HT1080 (cell line): ENCODE data around the gene KDM5C. TPM values are rescaled to one million over a fixed set of nuclear protein-coding genes. Genes with fewer than 3 reads are reported as not detected.

ENCODE experiments used
- DNase-seq: peaks from one replicate; pipeline ENCODE4 v3.0.0-alpha.2; 2015; ENCODE audit warnings: low read depth
- total RNA-seq: library from RNA; depleted of rRNA; stranded (reverse); fragments of >200 nt; shearing (Covaris generic); gene quantifications from 2 replicates; pipeline ENCODE4 v1.2.3, GENCODE V29; 2014

KDM5C gene
- total RNA-seq, 1 experiment from 2014 or later = 57.2 TPM

GRCh38 chrX:53251307-53251706, 26.3 kb upstream of the KDM5C start:
- DNase-seq = no peak

- no peak for DNase-seq
Observed at GRCh38 chrX:53250556-53250955, 25.5 kb upstream of the KDM5C start.

- DNase-seq = no peak
Observed at GRCh38 chrX:53249408-53250042, 24.5 kb upstream of the KDM5C start.

GRCh38 chrX:53247928-53248327, 22.9 kb upstream of the KDM5C start:
- DNase-seq = no peak

- no peak for DNase-seq
Observed at GRCh38 chrX:53246231-53246630, 21.2 kb upstream of the KDM5C start.

DNA sequence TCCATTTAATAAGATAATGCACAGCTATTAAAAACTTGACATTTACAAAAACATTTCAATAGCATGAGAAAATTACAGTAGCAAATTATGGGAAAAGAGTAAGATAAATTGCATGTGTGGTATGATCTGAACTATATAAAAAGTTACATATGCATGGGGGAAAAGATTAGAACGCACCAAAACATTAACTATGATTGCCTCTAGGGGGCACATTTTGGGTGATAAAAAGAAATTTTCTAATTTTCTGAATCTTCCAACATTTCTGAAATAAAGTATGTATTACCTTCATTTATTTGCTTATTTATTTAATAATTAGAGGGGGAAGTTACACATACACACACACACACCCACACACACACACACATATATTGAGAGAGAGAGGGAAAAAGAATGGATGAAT, 19.6 kb upstream of the KDM5C start:
- DNase-seq = no peak

- DNase-seq = no peak
Observed at GRCh38 chrX:53242310-53242709, 17.3 kb upstream of the KDM5C start.

- DNase-seq = no peak
Observed at GRCh38 chrX:53241558-53241957, 16.6 kb upstream of the KDM5C start.

DNA sequence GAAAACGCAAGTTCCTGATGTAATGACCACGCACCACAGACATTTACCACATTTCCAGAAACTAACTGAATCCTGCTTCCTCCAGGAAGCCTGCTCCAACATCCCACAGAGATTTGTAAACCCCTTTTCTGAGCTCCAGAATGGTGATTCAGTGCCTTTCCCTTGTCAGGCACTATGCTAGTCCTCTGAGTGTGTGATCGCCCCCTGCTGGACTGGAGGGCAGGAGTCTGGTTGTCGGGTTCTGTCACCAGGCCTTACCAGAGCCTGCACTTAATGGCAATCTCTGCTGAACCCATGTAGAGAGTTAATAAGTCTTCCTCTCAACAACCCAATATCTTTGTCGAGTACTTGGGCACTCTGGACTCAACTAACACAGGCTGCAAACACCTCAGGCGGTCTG, 14.5 kb upstream of the KDM5C start:
- DNase-seq = peak; percentile 20

- DNase-seq = no peak
Observed at GRCh38 chrX:53237056-53237455, 12.0 kb upstream of the KDM5C start.

GRCh38 chrX:53236025-53236679, 11.1 kb upstream of the KDM5C start:
- DNase-seq = no peak

- DNase-seq = no peak
Observed at GRCh38 chrX:53235566-53235965, 10.6 kb upstream of the KDM5C start.

GRCh38 chrX:53234484-53234883, 9.5 kb upstream of the KDM5C start:
- DNase-seq = no peak

- DNase-seq = no peak
Observed at GRCh38 chrX:53233536-53233935, 8.5 kb upstream of the KDM5C start.

- DNase-seq = no peak
Observed at GRCh38 chrX:53230116-53230515, 5.1 kb upstream of the KDM5C start.

DNA sequence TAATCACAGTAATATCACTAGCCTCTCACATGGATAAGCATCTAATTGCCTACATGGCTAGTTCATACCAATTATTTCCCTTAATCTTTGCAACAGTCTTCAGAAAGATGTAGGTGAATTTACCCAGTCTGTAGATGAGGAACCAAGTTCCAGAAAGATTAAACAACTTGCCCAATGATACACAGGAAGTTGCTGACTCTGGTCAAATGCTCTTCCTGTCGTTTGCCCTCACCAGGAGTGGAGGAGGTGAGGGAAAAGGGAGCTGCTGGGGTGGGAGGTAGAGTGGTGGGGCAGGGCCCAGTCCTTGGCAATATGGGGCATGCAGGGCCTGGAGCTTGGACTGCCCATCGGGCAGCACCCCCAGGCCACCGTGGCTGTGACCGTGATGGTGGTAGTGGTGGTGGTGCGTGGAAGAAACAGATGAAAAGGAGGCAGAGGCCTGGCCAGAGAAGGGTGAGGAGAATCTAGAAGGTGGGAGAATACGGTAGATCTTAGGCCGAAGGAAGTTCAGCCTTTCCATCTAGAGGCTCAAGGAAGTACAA, 2.3 kb upstream of the KDM5C start:
- DNase-seq = no peak

GRCh38 chrX:53223955-53224859, 800 bp downstream of the KDM5C start:
- peak; percentile 79 for DNase-seq

GRCh38 chrX:53223068-53223693, 1.8 kb downstream of the KDM5C start:
- no peak for DNase-seq

DNA sequence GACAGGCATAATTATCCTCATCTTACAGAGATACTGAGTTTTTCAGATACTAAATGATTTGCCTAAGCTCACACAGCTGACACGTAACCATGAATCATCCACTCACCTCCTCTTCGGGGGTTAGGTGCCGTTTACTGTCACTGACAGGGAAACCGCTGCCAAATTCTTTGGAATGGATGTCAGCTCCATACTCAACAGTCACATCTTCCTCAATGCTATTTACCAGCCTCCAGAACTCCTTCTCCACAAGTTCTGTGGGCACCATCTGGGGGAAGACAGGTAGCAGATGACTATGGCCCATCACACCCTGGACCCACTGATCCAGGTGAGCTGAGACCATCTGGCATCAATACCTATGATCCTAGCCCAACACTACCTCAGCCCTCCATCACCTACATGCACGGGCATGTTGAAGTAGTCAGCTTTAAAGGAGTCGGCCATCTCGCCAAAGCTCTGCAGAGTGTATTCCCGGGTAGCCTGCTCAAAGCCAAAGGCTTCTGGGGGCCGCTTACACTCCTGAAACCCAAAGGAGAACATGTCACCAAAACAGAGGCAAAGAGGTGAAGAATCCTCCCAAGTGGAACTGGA, 13.5 kb downstream of the KDM5C start:
- DNase-seq = peak; percentile 74

DNA sequence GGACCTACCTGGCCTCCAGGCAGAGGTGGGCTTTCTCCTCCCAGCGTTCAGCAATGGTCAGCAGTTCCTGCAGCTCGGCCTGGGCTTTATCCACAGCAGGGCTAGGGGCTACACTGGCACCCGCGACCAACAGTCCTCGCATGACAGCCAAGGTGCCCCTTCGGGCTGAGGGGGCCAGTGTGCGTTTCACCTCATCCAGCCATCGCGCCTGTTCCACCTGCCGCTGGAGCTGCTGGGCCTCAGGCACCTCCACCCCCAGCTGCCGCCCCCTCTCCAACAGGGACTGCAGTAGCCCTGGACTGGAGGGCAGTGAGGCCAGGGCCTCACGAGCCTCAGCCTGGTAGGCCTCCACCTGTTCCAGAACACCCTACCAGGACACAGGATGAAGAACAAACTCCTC, 28.3 kb downstream of the KDM5C start:
- no peak for DNase-seq

DNA sequence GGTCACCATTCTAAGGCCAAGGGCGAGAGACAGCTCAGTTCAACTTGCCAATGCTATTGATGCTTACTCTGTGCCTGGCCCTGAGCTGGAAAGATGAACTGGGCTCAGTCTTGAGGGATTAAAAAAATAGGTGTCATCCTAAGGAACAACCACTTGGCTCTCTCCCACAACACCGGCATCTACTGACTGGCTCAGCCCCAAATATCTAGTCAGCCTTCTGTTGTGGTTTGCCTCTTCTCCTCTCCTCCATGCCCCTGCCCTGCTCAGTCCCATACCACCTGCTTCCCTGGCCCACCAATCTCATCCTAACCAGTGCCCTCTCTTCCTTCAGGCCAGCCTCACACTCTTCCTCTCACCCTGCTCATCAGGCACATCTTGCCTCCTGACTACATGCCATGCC, 29.6 kb downstream of the KDM5C start:
- DNase-seq = no peak
